ENCODE measurements around the gene NAGA. TPM values are rescaled to one million over a fixed set of nuclear protein-coding genes. Genes with fewer than 3 reads are reported as not detected.
"Not testable (repeated sequence)": the region's sequence is repeated elsewhere in the genome, so short reads cannot be mapped to it uniquely, and the experiment has no call there.

Gene NAGA
- total RNA-seq, result 10 to 100 TPM; 26.2 to 40.9 (median 33.7) TPM

GRCh38 chr22:42070517-42071422 lies at the start of gene NAGA:
NAGA (minus strand) TSS chr22:42070812; CDS start chr22:42070297, 515 bp downstream.
- peak within 1 kb of the TSS; percentile 65 to 92 (median 77) for H3K4me3 ChIP-seq
- intact Hi-C loops (cut with DNase I), result no loop called here
- peaks cover 41 to 67% (median 58%) of the 10 kb centered on the region in 4 donors for H3K4me1 ChIP-seq
- peak within 1 kb of the TSS; percentile 92 to 95 (median 92) for H3K27ac ChIP-seq (replicated peaks in 1 of 4)
- no peaks in the 10 kb centered on the region for H3K27me3 ChIP-seq
- no peaks in the 10 kb centered on the region for H3K9me3 ChIP-seq
- TF ChIP-seq CTCF (IDR thresholded peaks at IDR 0.05), result no peak
- TF ChIP-seq EP300 (IDR thresholded peaks at IDR 0.05), result no peak
- TF ChIP-seq POLR2AphosphoS5 (IDR thresholded peaks at IDR 0.05), result peak; percentile 94 to 96
- peak; percentile 42 for TF ChIP-seq POLR2A (IDR thresholded peaks at IDR 0.05; ENCODE audit: low read depth)
- DNase-seq (ENCODE audit: extremely low spot score), result peak; percentile 99
- WGBS, result 1% methylated on average over 25 of the region's 56 CpGs
- peaks cover 18 to 28% (median 26%) of the 10 kb centered on the region in 4 donors for H3K36me3 ChIP-seq

GRCh38 chr22:42116848-42117424 lies 46.3 kb upstream of the NAGA start:
- DNase-seq (ENCODE audit: extremely low spot score), result no peak
- Histone ChIP-seq H3K36me3 (no peaks in the 10 kb centered on the region), H3K4me1 (no peaks in the 10 kb centered on the region), H3K4me3 (no peak overlapping the region), H3K9me3 (peaks cover 0 to 12% (median 3%) of the 10 kb centered on the region in 4 donors), H3K27ac (replicated peaks in 1 of 4) (no peak overlapping the region), H3K27me3 (no peaks in the 10 kb centered on the region)
- intact Hi-C loops (cut with DNase I), result loop anchor here (10.0 kb wide), 1 partner anchor 152 kb away; the partner anchor contains the start of gene SEPTIN3
- no peak for TF ChIP-seq CTCF (IDR thresholded peaks at IDR 0.05)
- TF ChIP-seq EP300 (IDR thresholded peaks at IDR 0.05), result no peak
- TF ChIP-seq POLR2AphosphoS5 (IDR thresholded peaks at IDR 0.05), result no peak
- TF ChIP-seq POLR2A (IDR thresholded peaks at IDR 0.05; ENCODE audit: low read depth), result no peak
- WGBS, result 83% methylated on average over 4 of the region's 4 CpGs

- H3K9me3 ChIP-seq, result peaks cover 0 to 12% (median 3%) of the 10 kb centered on the region in 4 donors
- WGBS, result 80% methylated on average over 6 of the region's 6 CpGs
- intact Hi-C loops (cut with DNase I), result loop anchor here (10.0 kb wide), 1 partner anchor 151 kb away; the partner anchor contains the start of gene SEPTIN3
- not testable (repeated sequence) for H3K27ac ChIP-seq (replicated peaks in 1 of 4); H3K27me3 ChIP-seq; H3K4me1 ChIP-seq; H3K4me3 ChIP-seq; H3K36me3 ChIP-seq; DNase-seq (ENCODE audit: extremely low spot score)
Measured at GRCh38 chr22:42115420-42115830, 44.8 kb upstream of the NAGA start.

- intact Hi-C loops (cut with DNase I), result loop anchor here (1.0 to 10.0 kb wide), 2 partner anchors 22 to 150 kb away; partner anchors contain the start of gene SEPTIN3
- WGBS, result 88% methylated on average over 7 of the region's 7 CpGs
- H3K36me3 ChIP-seq, result no peaks in the 10 kb centered on the region
Measured at GRCh38 chr22:42114721-42115120, 44.1 kb upstream of the NAGA start.

More at GRCh38 chr22:42114721-42115120, 44.1 kb upstream of the NAGA start:
- H3K4me3 ChIP-seq, result no peak overlapping the region
- peaks cover 0 to 12% (median 3%) of the 10 kb centered on the region in 4 donors for H3K9me3 ChIP-seq
- no peaks in the 10 kb centered on the region for H3K4me1 ChIP-seq
- no peak overlapping the region for H3K27ac ChIP-seq (replicated peaks in 1 of 4)
- H3K27me3 ChIP-seq, result no peaks in the 10 kb centered on the region
- TF ChIP-seq CTCF (IDR thresholded peaks at IDR 0.05), result peak; percentile 17 to 47 (median 44)
- TF ChIP-seq POLR2A (IDR thresholded peaks at IDR 0.05; ENCODE audit: low read depth), result no peak
- no peak for DNase-seq (ENCODE audit: extremely low spot score)

Measured in esophagus muscularis mucosa (tissue), 4 donors.